Activated naive CD4-positive, alpha-beta T cell treated with anti-CD3 and anti-CD28 coated beads, Interleukin-2, amount 50 U/mL, for 72 hours (primary cell): ENCODE data around the gene CRIP3. TPM values are rescaled to one million over a fixed set of nuclear protein-coding genes. Genes with fewer than 3 reads are reported as not detected.

Source experiments
- total RNA-seq, 2 donors: library from RNA; stranded (reverse); gene quantifications; one replicate each; pipeline ENCODE4 v1.2.3, GENCODE V29; 2022

Gene CRIP3
- total RNA-seq, 2 donors from 2014 or later, result 4.2 to 6.4 TPM

Other genes starting within 250 kb of the CRIP3 start
- 10 to 100 TPM; 87.4 to 99.8 TPM for gene MRPL2, start 249.4 kb downstream of the CRIP3 start, total RNA-seq
- 10 to 100 TPM; 19.9 to 50.1 TPM for gene KLC4, start 249.2 kb downstream of the CRIP3 start, total RNA-seq
- 1 to 10 TPM; 2.9 to 4.7 TPM for gene PTK7, start 232.5 kb downstream of the CRIP3 start, total RNA-seq
- 10 to 100 TPM; 31.0 to 42.7 TPM for gene SRF, start 137.6 kb downstream of the CRIP3 start, total RNA-seq
- gene CUL9, start 126.6 kb downstream of the CRIP3 start, total RNA-seq, result 10 to 100 TPM; 45.7 to 88.0 TPM
- 10 to 100 TPM; 39.3 to 73.5 TPM for gene DNPH1, start 79.3 kb downstream of the CRIP3 start, total RNA-seq
- under 1 TPM; 0.09 to 0.37 TPM for gene TTBK1, start 65.3 kb downstream of the CRIP3 start, total RNA-seq
- gene SLC22A7, start 10.6 kb downstream of the CRIP3 start, total RNA-seq, result not detected
- gene ZNF318, start 60.8 kb upstream of the CRIP3 start, total RNA-seq, result 10 to 100 TPM; 10.8 to 12.2 TPM
- 10 to 100 TPM; 30.2 to 46.2 TPM for gene ABCC10, start 118.7 kb upstream of the CRIP3 start, total RNA-seq
- 1 to 10 TPM in 1 of 2 donors, under 1 TPM in 1; 0.18 to 3.4 TPM for gene DLK2, start 146.7 kb upstream of the CRIP3 start, total RNA-seq
- 10 to 100 TPM; 23.0 to 35.0 TPM for gene TJAP1, start 168.7 kb upstream of the CRIP3 start, total RNA-seq
- gene LRRC73, start 201.5 kb upstream of the CRIP3 start, total RNA-seq, result under 1 TPM; 0.12 to 0.48 TPM
- 10 to 100 TPM; 40.7 to 49.1 TPM for gene YIPF3, start 208.1 kb upstream of the CRIP3 start, total RNA-seq
- 10 to 100 TPM; 34.2 to 57.1 TPM for gene POLR1C, start 208.3 kb upstream of the CRIP3 start, total RNA-seq